T-helper 1 cell treated with Interleukin-12 subunit alpha and Interleukin-12 subunit beta and Interleukin-4 antibody, amounts not matched to agents 30 ng/mL and 1 ng/mL, for 36 hours (primary cell): Measurements from ENCODE around the gene DNAH2. TPM values are rescaled to one million over a fixed set of nuclear protein-coding genes. Genes with fewer than 3 reads are reported as not detected.

Experiments used
- intact Hi-C: fragments of 100-400 bp; cut with micrococcal nuclease; formaldehyde crosslinking; loops from one replicate; pipeline ENCODE4 v1.15.1; 2024
- total RNA-seq: library from RNA; stranded (reverse); gene quantifications from 2 replicates; pipeline ENCODE4 v1.2.3, GENCODE V29; 2022

DNAH2 gene
- total RNA-seq, 1 donor from 2014 or later, result not detected

DNA sequence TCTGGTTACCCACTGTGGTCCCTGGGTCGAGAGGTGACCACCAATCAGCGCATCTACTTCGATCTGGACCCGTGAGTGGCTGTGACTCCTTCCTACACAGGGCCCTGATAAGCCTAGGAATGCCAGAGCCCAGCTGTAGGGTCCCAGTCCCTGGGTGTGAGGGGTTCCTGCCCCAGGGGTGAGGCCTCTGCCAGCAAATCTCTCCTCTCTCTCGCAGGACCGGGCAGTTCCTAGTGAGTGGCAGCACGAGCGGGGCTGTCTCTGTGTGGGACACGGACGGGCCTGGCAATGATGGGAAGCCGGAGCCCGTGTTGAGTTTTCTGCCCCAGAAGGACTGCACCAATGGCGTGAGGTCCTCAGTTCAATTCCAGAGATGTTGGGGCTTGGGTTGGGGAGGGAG is 14.8 kb upstream of the DNAH2 start:
- intact Hi-C loops, result no loop called here

DNA sequence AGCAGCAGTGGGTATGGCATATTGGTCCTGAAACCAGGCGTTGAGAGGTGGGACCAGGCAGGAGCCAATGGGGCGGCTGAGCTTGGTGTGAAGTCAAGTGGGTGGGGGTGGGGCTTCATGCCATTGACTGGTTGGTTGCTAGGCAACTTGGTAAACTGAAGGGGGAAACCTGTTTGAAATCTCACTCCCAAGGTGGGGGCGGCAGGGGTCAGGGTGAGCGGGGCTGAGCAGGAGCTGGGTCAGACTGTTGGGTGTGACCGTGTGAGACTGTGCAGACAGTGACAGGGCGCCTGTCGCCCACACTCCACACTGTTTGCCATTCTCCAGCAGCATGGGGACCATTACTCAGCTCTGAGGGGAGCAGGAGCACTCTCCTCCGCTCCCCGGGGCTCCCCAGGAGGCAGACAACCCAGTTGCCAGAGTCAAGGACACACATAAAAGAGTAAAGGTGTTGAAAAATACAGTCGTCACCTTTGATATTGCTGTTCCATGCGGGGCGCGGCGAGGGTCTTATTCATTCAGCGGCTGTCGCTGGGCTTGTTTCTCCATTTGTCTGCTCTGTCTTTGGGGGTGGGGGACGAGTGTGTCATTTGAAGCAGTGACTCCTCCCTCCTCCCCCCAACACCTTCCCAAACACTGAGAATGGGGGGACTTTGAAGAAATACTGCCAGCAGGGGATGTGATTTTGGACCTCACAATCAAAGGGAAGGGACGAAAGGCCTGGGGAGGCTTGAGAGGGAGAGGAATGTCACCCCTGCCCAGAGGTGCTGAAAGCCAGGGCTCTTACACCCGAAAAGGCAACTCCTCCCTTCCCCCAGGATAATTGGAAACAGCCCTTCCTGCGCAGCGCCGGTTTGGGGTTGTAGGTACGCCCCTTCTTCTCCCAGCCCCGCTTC is 13.7 kb upstream of the DNAH2 start:
- intact Hi-C loops, result no loop called here

GRCh38 chr17:7704601-7705268 is 12.8 kb upstream of the DNAH2 start, which contains the start of gene EFNB3:
Gene EFNB3 (plus strand): TSS chr17:7705202. CDS start chr17:7705599, 397 bp downstream.
- intact Hi-C loops, result no loop called here

DNA sequence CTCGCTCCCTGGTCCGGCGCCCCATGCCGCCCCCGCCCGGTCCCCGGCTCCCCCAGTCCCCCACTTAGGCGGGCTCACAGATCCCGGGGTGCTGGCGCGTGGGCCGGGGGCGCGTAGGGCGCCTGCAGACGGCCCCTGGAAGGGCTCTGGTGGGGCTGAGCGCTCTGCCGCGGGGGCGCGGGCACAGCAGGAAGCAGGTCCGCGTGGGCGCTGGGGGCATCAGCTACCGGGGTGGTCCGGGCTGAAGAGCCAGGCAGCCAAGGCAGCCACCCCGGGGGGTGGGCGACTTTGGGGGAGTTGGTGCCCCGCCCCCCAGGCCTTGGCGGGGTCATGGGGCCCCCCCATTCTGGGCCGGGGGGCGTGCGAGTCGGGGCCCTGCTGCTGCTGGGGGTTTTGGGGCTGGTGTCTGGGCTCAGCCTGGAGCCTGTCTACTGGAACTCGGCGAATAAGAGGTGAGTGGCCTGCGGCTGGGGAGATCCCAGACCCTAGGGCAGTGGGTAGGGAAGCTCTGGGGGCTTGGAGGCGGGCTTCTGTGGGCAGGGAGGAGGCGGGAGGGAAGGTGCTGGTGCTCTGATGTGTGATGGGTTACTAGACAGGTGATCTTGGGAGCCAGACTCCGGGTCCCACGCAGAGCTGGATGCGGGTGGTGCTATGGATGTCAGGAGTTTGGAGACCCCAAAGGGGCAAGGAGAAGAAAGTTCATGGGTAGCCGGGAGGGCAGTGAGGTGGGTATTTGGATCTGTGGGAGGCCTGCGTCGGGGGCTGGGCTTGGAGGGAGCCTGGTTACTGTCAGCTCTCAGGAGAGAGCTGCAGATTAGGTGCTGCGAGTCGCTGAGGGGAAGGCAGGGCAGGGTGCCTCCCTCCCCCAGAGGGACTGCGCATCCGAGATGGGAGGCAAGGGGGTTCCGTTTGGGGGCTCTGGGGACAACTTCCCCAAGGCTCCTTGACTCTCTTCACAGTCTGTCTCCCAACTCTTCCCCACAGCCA is 12.0 kb upstream of the DNAH2 start:
- intact Hi-C loops, result no loop called here

GRCh38 chr17:7706631-7707354 is 10.8 kb upstream of the DNAH2 start:
- intact Hi-C loops, result no loop called here

- intact Hi-C loops, result no loop called here
Observed at GRCh38 chr17:7707446-7707845, 10.1 kb upstream of the DNAH2 start.

- intact Hi-C loops, result no loop called here
Observed at GRCh38 chr17:7707858-7708750, 9.4 kb upstream of the DNAH2 start.

- intact Hi-C loops, result no loop called here
Observed at GRCh38 chr17:7709031-7709430, 8.5 kb upstream of the DNAH2 start.

DNA sequence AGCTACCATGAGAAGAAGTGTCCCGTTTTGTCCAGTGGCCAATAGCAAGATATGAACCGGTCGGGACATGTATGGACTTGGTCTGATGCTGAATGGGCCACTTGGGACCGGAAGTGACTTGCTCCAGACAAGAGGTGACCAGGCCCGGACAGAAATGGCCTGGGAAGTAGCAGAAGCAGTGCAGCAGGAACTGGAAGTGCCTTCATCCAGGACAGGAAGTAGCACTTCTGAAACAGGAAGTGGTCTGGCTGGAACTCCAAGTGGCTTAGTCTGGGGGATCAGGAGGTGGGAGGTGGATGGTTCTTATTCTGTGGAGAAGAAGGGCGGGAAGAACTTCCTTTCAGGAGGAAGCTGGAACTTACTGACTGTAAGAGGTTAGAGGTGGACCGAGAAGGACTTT is 7.2 kb upstream of the DNAH2 start:
- intact Hi-C loops, result no loop called here

GRCh38 chr17:7711051-7711755 is 6.3 kb upstream of the DNAH2 start:
- intact Hi-C loops, result no loop called here

- intact Hi-C loops, result no loop called here
Observed at GRCh38 chr17:7712111-7712771, 5.3 kb upstream of the DNAH2 start.

DNA sequence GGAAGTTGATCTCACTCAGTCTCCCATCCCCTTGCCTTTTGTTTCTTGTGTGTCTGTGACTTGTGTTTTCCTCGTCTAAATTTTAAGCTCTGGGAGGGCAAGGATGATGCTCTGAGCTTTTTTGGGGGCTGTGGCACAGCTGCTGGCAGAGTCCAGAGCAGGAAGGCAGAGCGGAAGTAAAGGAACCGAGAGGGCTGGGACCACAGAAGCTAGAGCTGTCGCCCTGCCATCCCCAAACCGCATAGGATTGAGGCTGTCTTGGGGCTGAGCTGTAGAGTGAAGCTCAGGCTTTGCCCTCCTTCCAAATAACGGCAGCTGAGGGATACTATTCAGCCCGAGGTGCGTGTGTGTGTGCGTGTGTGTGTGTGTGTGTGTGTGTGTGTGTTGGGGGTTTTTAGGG is 3.8 kb upstream of the DNAH2 start:
- intact Hi-C loops, result no loop called here

- intact Hi-C loops, result loop anchor here (5.0 kb wide), 1 partner anchor 83 kb away; the partner anchor contains the start of gene SHBG
Observed at GRCh38 chr17:7714721-7715594, 2.6 kb upstream of the DNAH2 start.

DNA sequence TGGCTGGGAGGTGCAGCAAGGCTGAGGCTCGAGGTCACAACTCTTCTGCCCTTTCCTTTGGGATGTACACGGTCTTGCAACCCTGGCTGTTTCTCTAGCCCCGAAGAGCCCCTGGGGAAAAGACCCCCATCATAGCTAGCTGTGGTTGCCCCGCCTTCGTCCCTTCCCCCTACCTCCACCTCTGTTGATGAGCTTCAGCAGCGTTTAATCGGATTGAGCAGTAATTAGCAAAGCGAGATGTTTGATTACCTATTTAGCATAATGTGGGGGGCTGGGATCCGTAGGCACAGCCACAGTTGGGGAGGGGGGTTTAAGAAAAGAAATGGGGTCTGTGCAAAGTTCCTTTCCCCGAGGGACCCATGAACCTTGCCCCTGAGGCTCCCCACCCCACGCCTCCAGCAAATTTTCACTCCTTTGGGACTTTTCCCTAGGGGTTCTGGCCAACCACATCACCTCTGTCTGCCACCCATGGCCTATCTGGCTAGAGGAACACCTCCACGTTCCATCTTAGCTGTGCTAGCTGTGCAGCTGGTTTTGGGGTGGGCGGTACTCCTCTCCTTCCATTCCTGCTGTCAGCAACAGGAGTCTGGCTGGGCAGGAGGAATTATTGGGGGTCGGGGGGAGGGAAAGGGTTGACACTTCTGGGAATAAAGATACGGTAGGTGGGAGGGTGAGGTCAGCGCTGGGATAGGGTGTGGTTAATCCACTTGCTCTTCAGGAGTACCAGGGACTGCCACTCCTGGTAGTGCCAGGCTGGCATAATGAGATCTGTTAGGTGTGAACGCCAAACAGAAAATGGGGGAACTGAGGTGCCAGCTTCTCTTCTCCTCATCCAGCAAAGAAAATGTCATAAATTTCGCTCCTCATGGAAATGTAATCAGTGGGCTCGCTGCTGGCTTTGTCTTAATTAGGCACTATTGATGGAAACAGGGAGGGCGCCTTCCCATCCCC is 1.3 kb upstream of the DNAH2 start:
- intact Hi-C loops, result loop anchor here (5.0 kb wide), 1 partner anchor 84 kb away; the partner anchor contains the start of gene SHBG

DNA sequence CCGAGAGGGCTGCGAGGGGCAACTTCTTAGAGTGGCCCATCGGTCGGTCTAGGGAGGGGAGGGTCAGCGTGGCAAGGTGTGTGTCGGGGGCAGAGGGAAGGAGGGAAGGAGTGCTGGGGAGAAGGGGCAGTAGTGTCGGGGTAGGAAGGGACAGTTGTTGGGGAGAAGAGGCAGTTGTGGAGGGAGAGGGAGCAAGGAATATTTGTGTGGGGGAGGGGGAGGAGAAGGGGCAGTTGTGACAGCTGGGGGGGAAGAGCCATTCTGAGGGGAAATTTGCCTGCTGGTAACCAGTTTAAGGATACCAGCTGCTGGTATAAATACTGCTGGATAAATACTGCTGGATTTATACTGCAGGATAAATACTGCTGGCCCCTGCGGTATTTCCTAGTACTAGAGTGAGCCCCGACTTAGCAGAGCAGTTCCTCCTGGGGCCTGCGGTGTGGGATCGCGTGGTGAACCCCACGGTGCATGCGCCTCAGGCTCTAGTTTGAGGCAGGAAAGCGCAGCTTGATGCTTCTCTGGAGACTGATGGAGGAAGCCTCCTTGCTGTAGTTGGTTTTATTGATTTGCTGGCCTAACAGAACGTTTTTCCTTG is 309 bp downstream of the DNAH2 start:
- intact Hi-C loops, result loop anchor here (5.0 kb wide), 1 partner anchor 86 kb away; the partner anchor contains the start of gene SHBG

DNA sequence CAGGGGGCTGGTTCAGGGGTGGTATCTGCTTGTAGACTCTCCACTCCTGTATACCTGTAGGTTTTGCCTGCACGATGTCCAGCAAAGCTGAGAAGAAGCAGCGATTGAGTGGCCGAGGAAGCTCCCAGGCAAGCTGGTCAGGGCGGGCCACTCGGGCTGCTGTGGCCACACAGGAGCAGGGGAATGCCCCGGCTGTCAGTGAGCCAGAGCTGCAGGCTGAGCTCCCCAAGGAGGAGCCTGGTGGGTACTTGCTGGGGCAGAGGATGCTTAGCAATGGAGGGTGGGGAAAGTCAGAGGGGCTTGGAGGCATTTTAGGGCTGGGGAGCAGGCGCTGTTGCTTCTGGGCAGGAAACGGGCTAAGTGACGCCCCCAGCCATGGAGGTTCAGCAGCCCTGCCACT is 2.1 kb downstream of the DNAH2 start:
- intact Hi-C loops, result loop anchor here (5.0 kb wide), 1 partner anchor 87 kb away; the partner anchor contains the start of gene SHBG
